GM15510 (cell line): ENCODE measurements around the gene FDX1.

Source experiments
- POLR2A ChIP-seq: IDR thresholded peaks from 3 replicates; pipeline ENCODE4 v1.6.1; 2011; ENCODE audit warnings: borderline replicate concordance; ENCODE audit not compliant: insufficient read length; ENCODE audit errors: extremely low read depth

FDX1 gene

GRCh38 chr11:110479108-110480101 lies 49.7 kb downstream of the FDX1 start:
- no peak for TF ChIP-seq POLR2A

- TF ChIP-seq POLR2A = no peak
These were observed 51.8 kb downstream of the FDX1 start for GRCh38 chr11:110481523-110481922.

DNA sequence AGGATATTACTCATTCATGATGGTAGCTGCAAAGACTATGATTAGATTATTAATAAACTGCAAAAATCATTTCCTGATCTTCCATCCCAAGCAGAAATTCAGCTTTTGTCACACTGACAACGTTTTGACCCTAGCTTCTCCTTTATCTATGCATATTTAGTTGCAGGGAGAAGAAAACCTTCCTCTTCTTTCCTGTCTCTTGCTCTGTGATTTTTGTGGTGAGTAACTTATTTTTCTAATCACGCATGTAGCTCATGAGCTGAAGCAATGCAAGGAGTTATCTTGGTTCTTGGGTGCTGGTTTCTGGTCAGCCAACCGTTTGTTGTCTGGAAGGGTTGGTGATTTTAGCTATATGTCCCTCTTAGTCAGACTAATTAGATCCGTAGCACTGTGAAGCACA lies 56.4 kb downstream of the FDX1 start:
- TF ChIP-seq POLR2A = no peak

DNA sequence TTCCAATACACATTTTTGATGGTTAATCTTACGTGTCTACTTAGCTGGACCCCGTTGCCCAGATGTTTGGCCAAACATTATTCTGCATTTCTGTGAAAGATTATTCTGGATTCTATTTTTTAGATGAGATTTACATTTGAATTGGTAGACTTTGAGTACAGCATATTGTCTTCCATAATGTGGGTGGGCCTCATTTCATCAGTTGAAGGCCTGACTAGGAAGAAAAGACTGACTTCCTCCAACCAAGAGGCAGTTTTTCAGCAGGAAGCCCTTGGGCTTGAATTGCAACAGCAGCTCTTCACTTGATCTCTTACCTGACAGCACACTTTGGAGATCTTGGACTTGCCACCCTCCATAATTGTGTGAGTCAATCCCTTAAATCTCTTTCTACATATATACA lies 58.7 kb downstream of the FDX1 start:
- no peak for TF ChIP-seq POLR2A

GRCh38 chr11:110490886-110491285 lies 61.1 kb downstream of the FDX1 start:
- no peak for TF ChIP-seq POLR2A

DNA sequence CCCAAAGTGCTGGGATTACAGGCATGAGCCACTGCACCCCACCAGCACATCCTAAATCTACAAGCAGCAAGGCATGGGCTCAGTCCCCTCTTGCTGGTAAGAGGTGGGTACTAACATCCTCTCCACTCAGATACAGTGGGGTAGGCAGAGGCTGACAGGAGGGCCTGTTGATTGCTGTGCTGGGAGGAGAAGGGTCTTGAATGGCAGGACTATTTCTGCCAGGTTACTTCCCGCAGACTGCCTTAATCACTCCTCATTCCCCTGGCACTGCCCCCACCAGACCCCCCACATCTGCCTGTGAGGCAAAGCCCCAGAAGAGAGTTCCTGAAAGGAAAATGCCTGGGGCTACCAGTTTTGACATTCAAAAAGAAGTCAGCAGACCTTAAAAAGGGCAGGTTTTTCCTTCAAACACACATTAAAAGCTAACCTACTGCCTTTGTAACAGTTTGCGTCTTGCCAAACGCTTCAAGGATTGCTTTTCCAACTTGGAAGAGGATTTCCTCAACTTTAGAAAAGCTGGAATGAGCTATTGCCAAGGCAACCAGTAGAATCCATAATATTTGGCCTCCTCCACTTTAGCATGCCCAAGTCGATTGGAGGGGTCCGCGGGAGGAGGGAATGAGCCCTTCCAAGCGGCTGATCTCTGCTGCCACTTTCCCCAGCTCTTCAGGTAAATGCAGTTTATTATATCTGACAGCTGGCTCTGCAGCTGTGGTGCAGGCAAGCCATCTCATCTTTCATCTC lies 62.0 kb downstream of the FDX1 start:
- TF ChIP-seq POLR2A = no peak

GRCh38 chr11:110492321-110492685 lies 62.6 kb downstream of the FDX1 start:
- TF ChIP-seq POLR2A = no peak

DNA sequence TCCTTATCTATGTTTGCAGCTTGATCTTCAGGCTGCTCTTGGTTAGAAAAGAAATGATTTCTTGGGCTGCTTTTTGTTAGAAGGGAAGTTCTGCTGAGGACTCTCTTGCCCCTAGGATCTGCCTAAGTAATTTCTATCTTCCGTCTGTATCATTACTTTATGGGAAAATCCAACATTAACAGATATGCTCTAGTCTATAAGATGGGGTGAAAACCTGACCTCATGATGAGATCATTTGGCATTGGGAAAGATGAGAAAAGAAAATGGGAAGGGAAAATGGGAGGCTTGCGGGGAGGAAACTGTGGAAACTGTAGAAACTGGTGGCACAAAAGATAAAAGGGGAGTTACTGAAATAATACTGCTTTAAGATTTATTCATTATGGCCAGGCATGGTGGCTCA lies 63.6 kb downstream of the FDX1 start:
- TF ChIP-seq POLR2A = no peak

GRCh38 chr11:110497231-110497978 lies 67.7 kb downstream of the FDX1 start:
- no peak for TF ChIP-seq POLR2A

DNA sequence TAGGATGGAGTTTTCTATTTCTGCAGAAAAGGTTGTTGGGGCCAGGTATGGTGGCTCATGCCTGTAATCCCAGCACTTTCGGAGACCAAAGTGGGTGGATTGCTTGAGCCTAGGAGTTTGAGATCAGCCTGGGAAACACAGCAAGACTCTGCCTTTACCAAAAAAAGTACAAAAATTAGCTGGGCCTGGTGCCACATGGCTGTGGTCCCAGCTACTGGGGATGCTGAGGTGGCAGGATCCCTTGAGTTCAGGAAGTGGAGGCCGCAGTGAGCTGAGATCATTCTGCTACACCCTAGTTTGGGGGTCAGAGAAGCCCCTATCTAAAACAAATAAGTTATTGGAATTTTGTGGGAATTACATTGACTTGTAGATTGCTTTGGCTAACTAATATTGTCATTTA lies 71.7 kb downstream of the FDX1 start:
- no peak for TF ChIP-seq POLR2A

DNA sequence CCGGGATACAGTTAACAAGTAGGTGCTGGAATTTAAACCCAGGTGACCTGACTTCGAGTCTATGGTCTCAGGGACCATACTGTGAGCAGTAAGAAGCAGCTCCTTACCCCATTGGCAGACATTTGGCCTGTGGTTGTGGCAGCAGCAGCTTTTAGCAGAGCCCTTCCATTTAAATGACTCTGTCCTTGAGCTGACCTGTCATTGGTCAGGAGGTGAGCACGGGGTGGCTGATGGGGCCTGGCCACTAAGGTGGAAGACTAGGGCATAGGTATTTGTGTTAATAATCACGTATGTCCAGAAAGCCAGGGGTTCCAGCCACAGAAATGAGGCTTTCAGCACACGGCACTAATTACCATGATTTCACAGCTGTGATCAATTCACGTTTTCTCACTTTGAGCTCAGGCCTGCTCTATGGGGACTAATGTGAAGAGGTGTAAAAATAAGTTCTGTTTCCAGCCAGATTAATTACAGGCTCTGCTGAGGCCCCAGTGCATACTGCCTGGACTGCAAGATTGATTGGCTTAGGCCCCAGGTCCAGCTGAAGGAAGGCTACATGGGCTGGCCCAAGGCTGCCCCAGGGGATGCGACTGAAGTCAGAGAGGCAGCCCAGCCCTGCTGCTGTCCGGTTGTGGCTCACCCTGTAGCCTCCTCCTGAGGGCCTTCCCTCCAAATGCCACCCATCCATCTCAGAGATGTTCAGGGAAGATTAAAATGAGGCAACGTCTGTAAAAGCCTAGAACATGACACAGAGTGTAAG lies 76.0 kb downstream of the FDX1 start:
- no peak for TF ChIP-seq POLR2A

GRCh38 chr11:110507328-110507727 lies 77.6 kb downstream of the FDX1 start:
- no peak for TF ChIP-seq POLR2A

DNA sequence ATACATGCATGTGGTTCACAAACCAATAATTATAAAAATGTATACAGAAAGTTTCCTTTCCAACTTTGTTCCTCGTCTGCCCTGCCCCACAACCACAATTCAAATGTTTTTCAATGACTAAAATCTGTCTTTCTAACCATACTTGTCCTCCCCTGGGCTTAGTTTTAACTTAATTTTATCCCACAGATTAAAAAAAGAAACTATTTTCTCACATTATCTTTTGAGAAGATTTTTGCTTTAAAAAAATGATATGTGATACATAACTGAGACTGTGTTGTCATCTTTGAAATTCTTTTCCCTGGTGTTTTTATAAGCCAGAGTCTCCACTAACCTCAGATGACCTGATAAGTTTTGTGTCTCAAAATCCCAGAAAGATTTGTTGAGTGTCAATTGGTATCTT lies 79.0 kb downstream of the FDX1 start:
- no peak for TF ChIP-seq POLR2A

GRCh38 chr11:110509472-110509871 lies 79.7 kb downstream of the FDX1 start:
- TF ChIP-seq POLR2A = no peak

DNA sequence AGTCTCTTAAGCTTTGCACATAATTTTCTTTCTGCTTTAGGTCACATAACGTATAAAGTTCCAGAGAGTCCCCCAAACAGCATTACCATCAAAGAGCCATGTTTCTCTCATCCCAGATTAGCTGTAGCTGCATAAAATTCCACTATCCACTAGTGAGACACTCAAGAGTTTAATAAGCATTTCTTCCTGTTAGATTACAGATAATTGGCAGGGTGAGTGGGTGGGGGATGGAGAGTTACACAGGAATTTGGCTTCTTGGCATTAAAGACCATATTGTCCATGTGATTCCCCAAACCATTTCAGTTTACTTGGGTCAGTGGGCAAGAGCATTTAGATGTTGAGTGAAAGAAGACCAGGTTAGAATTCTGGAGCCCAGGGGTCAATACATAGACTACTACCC lies 82.3 kb downstream of the FDX1 start:
- TF ChIP-seq POLR2A = no peak

- no peak for TF ChIP-seq POLR2A
These were observed 83.6 kb downstream of the FDX1 start for GRCh38 chr11:110513259-110513801.
